ENCODE measurements around the gene RNF169.

The RNF169 gene

GRCh38 chr11:74863410-74863809 is 114.8 kb downstream of the RNF169 start:
- Histone ChIP-seq H2AFZ (ENCODE audit: low read length) (no peak overlapping the region), H4K20me1 (ENCODE audit: insufficient read depth, low read length) (no peaks in the 10 kb centered on the region), H3K4me3 (ENCODE audit: low read length) (no peak overlapping the region), H3K9me3 (replicated peaks; ENCODE audit: insufficient read depth, low read length) (no peaks in the 10 kb centered on the region), H3K36me3 (replicated peaks; ENCODE audit: insufficient read depth, low read length) (peaks cover 3% of the 10 kb centered on the region; the same call in 1 of the 2 replicates), H3K4me2 (ENCODE audit: low read depth, low read length) (no peak overlapping the region), H3K27ac (ENCODE audit: low read length) (no peak overlapping the region), H3K27me3 (replicated peaks; ENCODE audit: insufficient read depth, low read length) (no peaks in the 10 kb centered on the region), H3F3A (ENCODE audit: insufficient read depth, low read length) (no peaks in the 10 kb centered on the region), H3K9ac (ENCODE audit: low read length) (no peak overlapping the region), H3K79me2 (ENCODE audit: low read length) (no peaks in the 10 kb centered on the region), H3K4me1 (ENCODE audit: low read length) (no peaks in the 10 kb centered on the region), H3K9me2 (replicated peaks; ENCODE audit: insufficient read depth, low read length) (no peaks in the 10 kb centered on the region)
- TF ChIP-seq EZH2phosphoT487 (IDR thresholded peaks at IDR 0.05; ENCODE audit: low read length) (no peak), EZH2 (optimal IDR thresholded peaks at IDR 0.05; ENCODE audit: low read depth, low read length) (no peak)
- no peak for DNase-seq

GRCh38 chr11:74866557-74866956 is 117.9 kb downstream of the RNF169 start:
- no peaks in the 10 kb centered on the region for H3K9me3 ChIP-seq (replicated peaks; ENCODE audit: insufficient read depth, low read length)
- H3K4me2 ChIP-seq (ENCODE audit: low read depth, low read length), result no peak overlapping the region
- TF ChIP-seq EZH2 (optimal IDR thresholded peaks at IDR 0.05; ENCODE audit: low read depth, low read length) (no peak), EZH2phosphoT487 (IDR thresholded peaks at IDR 0.05; ENCODE audit: low read length) (no peak), CTCF (IDR thresholded peaks at IDR 0.05; ENCODE audit: low read length) (no peak)
- no peaks in the 10 kb centered on the region for H3F3A ChIP-seq (ENCODE audit: insufficient read depth, low read length)
- no peak overlapping the region for H2AFZ ChIP-seq (ENCODE audit: low read length)
- DNase-seq, result no peak
- H3K36me3 ChIP-seq (replicated peaks; ENCODE audit: insufficient read depth, low read length), result 0 out of 2 replicates have a peak, but pooled peaks cover 7% of the 10 kb centered on the region
- no peaks in the 10 kb centered on the region for H3K4me1 ChIP-seq (ENCODE audit: low read length)
- H4K20me1 ChIP-seq (ENCODE audit: insufficient read depth, low read length), result no peaks in the 10 kb centered on the region
- no peaks in the 10 kb centered on the region for H3K9me2 ChIP-seq (replicated peaks; ENCODE audit: insufficient read depth, low read length)
- H3K9ac ChIP-seq (ENCODE audit: low read length), result no peak overlapping the region
- no peaks in the 10 kb centered on the region for H3K27me3 ChIP-seq (replicated peaks; ENCODE audit: insufficient read depth, low read length)
- H3K79me2 ChIP-seq (ENCODE audit: low read length), result no peaks in the 10 kb centered on the region
- H3K4me3 ChIP-seq (ENCODE audit: low read length), result no peak overlapping the region
- no peak overlapping the region for H3K27ac ChIP-seq (ENCODE audit: low read length)

GRCh38 chr11:74870485-74870884 is 121.8 kb downstream of the RNF169 start:
- 0 out of 2 replicates have a peak, but pooled peaks cover 7% of the 10 kb centered on the region for H3K36me3 ChIP-seq (replicated peaks; ENCODE audit: insufficient read depth, low read length)

More at GRCh38 chr11:74870485-74870884, 121.8 kb downstream of the RNF169 start:
- no peaks in the 10 kb centered on the region for H3K9me3 ChIP-seq (replicated peaks; ENCODE audit: insufficient read depth, low read length)
- H3K9ac ChIP-seq (ENCODE audit: low read length), result no peak overlapping the region
- H4K20me1 ChIP-seq (ENCODE audit: insufficient read depth, low read length), result no peaks in the 10 kb centered on the region
- H3K9me2 ChIP-seq (replicated peaks; ENCODE audit: insufficient read depth, low read length), result no peaks in the 10 kb centered on the region
- TF ChIP-seq CTCF (IDR thresholded peaks at IDR 0.05; ENCODE audit: low read length), result peak; percentile 47
- no peak for TF ChIP-seq EZH2 (optimal IDR thresholded peaks at IDR 0.05; ENCODE audit: low read depth, low read length)
- DNase-seq, result peak; percentile 46
- H3K27me3 ChIP-seq (replicated peaks; ENCODE audit: insufficient read depth, low read length), result no peaks in the 10 kb centered on the region
- no peaks in the 10 kb centered on the region for H3K79me2 ChIP-seq (ENCODE audit: low read length)
- H3K4me3 ChIP-seq (ENCODE audit: low read length), result no peak overlapping the region
- H3K4me1 ChIP-seq (ENCODE audit: low read length), result no peaks in the 10 kb centered on the region
- no peaks in the 10 kb centered on the region for H3F3A ChIP-seq (ENCODE audit: insufficient read depth, low read length)
- H3K27ac ChIP-seq (ENCODE audit: low read length), result no peak overlapping the region
- no peak overlapping the region for H3K4me2 ChIP-seq (ENCODE audit: low read depth, low read length)
- no peak overlapping the region for H2AFZ ChIP-seq (ENCODE audit: low read length)

Measured in MM.1S (cell line).